GM12873 (cell line): ENCODE results near the gene MAP3K2.

Source experiments
- CTCF ChIP-seq: IDR thresholded peaks from 2 replicates; pipeline ENCODE4 v1.5.1; 2012; ENCODE audit warnings: low read depth, mild to moderate bottlenecking, moderate library complexity, low read length, control low read depth; ENCODE audit not compliant: insufficient read depth; ENCODE audit errors: missing control alignments

The MAP3K2 gene

GRCh38 chr2:127347734-127348392, 39.9 kb downstream of the MAP3K2 start:
- no peak for TF ChIP-seq CTCF

GRCh38 chr2:127347015-127347414, 40.8 kb downstream of the MAP3K2 start:
- TF ChIP-seq CTCF: no peak

GRCh38 chr2:127343277-127343676, 44.5 kb downstream of the MAP3K2 start:
- TF ChIP-seq CTCF: no peak

- TF ChIP-seq CTCF: peak; percentile 7
These were observed 45.7 kb downstream of the MAP3K2 start for GRCh38 chr2:127342101-127342500.

- TF ChIP-seq CTCF: no peak
These were observed 55.4 kb downstream of the MAP3K2 start for GRCh38 chr2:127332335-127332734.

GRCh38 chr2:127330753-127331152, 57.0 kb downstream of the MAP3K2 start:
- TF ChIP-seq CTCF: no peak

- no peak for TF ChIP-seq CTCF
These were observed 61.4 kb downstream of the MAP3K2 start for GRCh38 chr2:127326289-127326945.
